HG02973 (cell line): ENCODE data around the gene MFSD11.
"Not testable (repeated sequence)": the region's sequence is repeated elsewhere in the genome, so short reads cannot be mapped to it uniquely, and the experiment has no call there.

Experiments
- ATAC-seq: cut with Tn5 transposase; IDR thresholded peaks from one replicate; pipeline ENCODE4 v1.9.1; 2021; ENCODE audit warnings: moderate library complexity; ENCODE audit not compliant: unreplicated experiment

The MFSD11 gene

GRCh38 chr17:76745785-76746184 lies 7.9 kb downstream of the MFSD11 start:
- ATAC-seq, result not testable (repeated sequence)

GRCh38 chr17:76747716-76748363 lies 9.9 kb downstream of the MFSD11 start:
- no peak for ATAC-seq

GRCh38 chr17:76748657-76749056 lies 10.7 kb downstream of the MFSD11 start:
- no peak for ATAC-seq

GRCh38 chr17:76751416-76751993 lies 13.6 kb downstream of the MFSD11 start:
- no peak for ATAC-seq

- no peak for ATAC-seq
Measured at GRCh38 chr17:76752006-76752405, 14.1 kb downstream of the MFSD11 start.

- no peak for ATAC-seq
Measured at GRCh38 chr17:76753061-76753961, 15.4 kb downstream of the MFSD11 start.

- no peak for ATAC-seq
Measured at GRCh38 chr17:76755285-76755684, 17.4 kb downstream of the MFSD11 start.

GRCh38 chr17:76757256-76757655 lies 19.3 kb downstream of the MFSD11 start:
- ATAC-seq, result no peak

GRCh38 chr17:76758570-76758969 lies 20.7 kb downstream of the MFSD11 start:
- ATAC-seq, result no peak

- no peak for ATAC-seq
Measured at GRCh38 chr17:76772842-76773525, 35.1 kb downstream of the MFSD11 start.

GRCh38 chr17:76775021-76775600 lies 37.2 kb downstream of the MFSD11 start:
- no peak for ATAC-seq

- no peak for ATAC-seq
Measured at GRCh38 chr17:76781056-76781982, 43.4 kb downstream of the MFSD11 start.

GRCh38 chr17:76783146-76783545 lies 45.2 kb downstream of the MFSD11 start:
- ATAC-seq, result no peak

GRCh38 chr17:76784926-76785325 lies 47.0 kb downstream of the MFSD11 start:
- ATAC-seq, result no peak

- not testable (repeated sequence) for ATAC-seq
Measured at GRCh38 chr17:76787866-76788265, 49.9 kb downstream of the MFSD11 start.

- no peak for ATAC-seq
Measured at GRCh38 chr17:76789235-76789788, 51.4 kb downstream of the MFSD11 start.

- ATAC-seq, result no peak
Measured at GRCh38 chr17:76791053-76791980, 53.4 kb downstream of the MFSD11 start.

- no peak for ATAC-seq
Measured at GRCh38 chr17:76792348-76792747, 54.4 kb downstream of the MFSD11 start.
